AG04450 (cell line): Measurements from ENCODE around the gene DFFB. TPM values are rescaled to one million over a fixed set of nuclear protein-coding genes. Genes with fewer than 3 reads are reported as not detected.

Source experiments
- CTCF ChIA-PET: fragments of 300-600, 350-600 bp; formaldehyde crosslinking; extraction: SDS; loops from one replicate; lab custom pipeline; 2022; ENCODE audit warnings: antibody characterized with exemption, inconsistent platforms; lab: Charles Lee
- POLR2A ChIA-PET: fragments of 350-600 bp; formaldehyde crosslinking; extraction: SDS; loops from one replicate; lab custom pipeline; 2021; ENCODE audit warnings: antibody characterized with exemption, inconsistent platforms; lab: Yijun Ruan, JAX
- DNase-seq: peaks from one replicate; pipeline ENCODE4 v3.0.0-alpha.2; 2011; ENCODE audit warnings: low read depth, low spot score
- H3K27ac ChIP-seq: one replicate; pipeline ENCODE4 v1.5.1; 2012; ENCODE audit warnings: low read depth, low read length, control low read depth
- H3K27me3 ChIP-seq: one replicate; pipeline ENCODE4 v1.6.0; 2012; ENCODE audit warnings: low read length; ENCODE audit not compliant: control insufficient read depth, insufficient read depth
- H3K4me3 ChIP-seq: 2 replicates; pipeline ENCODE4 v1.5.1; 2011; ENCODE audit warnings: mild to moderate bottlenecking, low read depth, low read length, control low read depth
- H3K9me3 ChIP-seq: 2 replicates; pipeline ENCODE4 v1.5.1; 2012; ENCODE audit warnings: low read length; ENCODE audit not compliant: control insufficient read depth, insufficient read depth
- CTCF ChIP-seq: IDR thresholded peaks from 2 replicates; pipeline ENCODE4 v1.5.1; 2011; ENCODE audit warnings: low read depth, low read length, control low read depth, inconsistent platforms
- polyA plus RNA-seq: library from polyadenylated mRNA; depleted of rRNA; stranded (reverse); fragments of >200 nt; gene quantifications from 2 replicates; pipeline ENCODE4 v1.2.3, GENCODE V29; 2011

DFFB gene
- polyA plus RNA-seq, 1 experiment = 6.9 TPM

GRCh38 chr1:3847081-3847480, 10.2 kb upstream of the DFFB start:
- no peaks in the 10 kb centered on the region for H3K27me3 ChIP-seq
- POLR2A ChIA-PET = no interaction called here
- H3K4me3 ChIP-seq = no peak overlapping the region
- TF ChIP-seq CTCF = no peak
- no peak overlapping the region for H3K27ac ChIP-seq
- no peaks in the 10 kb centered on the region for H3K9me3 ChIP-seq
- no peak for DNase-seq
- CTCF ChIA-PET = no interaction called here

GRCh38 chr1:3850857-3851256, 6.4 kb upstream of the DFFB start:
- Histone ChIP-seq H3K27me3 (no peaks in the 10 kb centered on the region), H3K9me3 (no peaks in the 10 kb centered on the region), H3K4me3 (no peak overlapping the region), H3K27ac (no peak overlapping the region)
- POLR2A ChIA-PET = no interaction called here
- no peak for TF ChIP-seq CTCF
- CTCF ChIA-PET = no interaction called here
- DNase-seq = no peak

- POLR2A ChIA-PET = no interaction called here
Observed at GRCh38 chr1:3851292-3851691, 6.0 kb upstream of the DFFB start.

DNA sequence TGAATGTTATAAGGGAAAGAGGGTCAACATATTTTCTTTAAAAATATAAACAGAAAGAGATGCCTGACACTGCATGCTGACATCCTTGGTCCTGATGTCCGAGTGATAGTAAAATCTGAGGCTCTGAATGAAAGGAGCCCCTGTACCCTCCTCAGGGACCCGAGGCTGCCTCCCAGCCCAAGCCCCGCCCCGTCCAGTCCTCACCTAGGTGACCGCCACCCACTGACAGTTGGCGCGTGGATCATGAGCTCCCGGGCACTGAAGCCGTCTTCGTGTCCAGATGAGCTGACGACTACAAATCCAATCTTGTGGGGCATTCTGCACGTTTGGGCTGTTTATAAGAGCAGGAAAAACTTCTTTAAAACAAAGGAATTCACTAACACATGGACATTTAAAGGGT, 5.2 kb upstream of the DFFB start:
- POLR2A ChIA-PET = no interaction called here
- Histone ChIP-seq H3K27me3 (no peaks in the 10 kb centered on the region), H3K4me3 (no peak overlapping the region), H3K27ac (no peak overlapping the region), H3K9me3 (no peaks in the 10 kb centered on the region; the same call in 1 of the 2 replicates)
- no peak for TF ChIP-seq CTCF
- no peak for DNase-seq
- CTCF ChIA-PET = no interaction called here

More at GRCh38 chr1:3851292-3851691, 6.0 kb upstream of the DFFB start:
- no peak for TF ChIP-seq CTCF
- Histone ChIP-seq H3K27me3 (no peaks in the 10 kb centered on the region), H3K4me3 (no peak overlapping the region), H3K9me3 (no peaks in the 10 kb centered on the region), H3K27ac (no peak overlapping the region)
- no peak for DNase-seq
- CTCF ChIA-PET = no interaction called here

DNA sequence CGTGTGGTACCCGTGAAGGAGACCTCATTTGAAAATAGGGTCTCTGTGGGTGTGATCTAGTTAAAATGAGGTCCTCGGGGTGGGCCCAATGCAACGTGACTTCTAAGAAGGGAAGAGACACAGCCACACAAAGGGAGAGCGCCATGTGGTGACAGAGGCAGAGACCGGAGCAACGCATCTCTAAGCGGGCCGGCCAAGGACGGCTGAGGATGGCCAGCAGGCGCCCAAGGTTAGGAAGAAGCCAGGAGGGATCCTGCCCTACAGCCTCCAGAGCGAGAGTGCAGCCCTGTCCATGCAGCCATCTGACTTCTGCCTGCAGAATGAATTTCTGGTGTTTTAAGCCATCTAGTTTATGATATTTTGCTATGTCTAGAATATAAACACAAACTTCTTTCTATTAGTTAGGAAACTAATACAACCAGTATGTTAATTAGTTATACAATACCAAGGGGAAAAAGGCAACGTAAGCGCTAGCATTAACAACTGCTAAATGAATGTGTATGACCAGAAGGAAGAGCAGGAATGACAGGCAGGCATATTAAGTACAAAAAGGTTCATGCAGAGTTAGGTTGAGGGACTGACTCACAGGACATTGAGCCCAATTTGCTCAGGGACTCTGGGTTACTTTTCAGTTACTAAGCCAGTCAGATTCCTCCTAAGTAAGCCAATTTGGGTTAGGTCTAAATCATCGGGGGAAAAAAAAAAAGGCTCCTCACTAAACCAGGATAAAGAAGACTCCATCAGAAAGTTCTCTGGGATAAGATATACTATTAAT, 4.4 kb upstream of the DFFB start:
- POLR2A ChIA-PET = no interaction called here
- no peaks in the 10 kb centered on the region for H3K27me3 ChIP-seq
- no peak for DNase-seq
- no peaks in the 10 kb centered on the region; the same call in 1 of the 2 replicates for H3K9me3 ChIP-seq
- CTCF ChIA-PET = no interaction called here
- no peak for TF ChIP-seq CTCF
- no peak overlapping the region for H3K4me3 ChIP-seq
- H3K27ac ChIP-seq = no peak overlapping the region
